Pancreas (tissue), 10 donors: Measurements from ENCODE around the gene HJV. TPM values are rescaled to one million over a fixed set of nuclear protein-coding genes. Genes with fewer than 3 reads are reported as not detected.

ENCODE experiments used
- ATAC-seq, 4 donors: fragments of 200-7000 bp; cut with Tn5 transposase; one replicate each; pipeline versions ENCODE4 v1.8.0 to v1.9.1; 2020; ENCODE audit warnings: mild to moderate bottlenecking in 4 of 4, moderate library complexity in 4 of 4
- DNase-seq, 6 donors: peaks; one replicate each; pipeline ENCODE4 v3.0.0-alpha.2; 2020
- FAIRE-seq: peaks from 2 replicates; lab custom pipeline; 2012; peaks lifted over from hg19 to GRCh38; lab: Jason Lieb, UNC
- H3K27ac ChIP-seq, 4 donors: fragments of 200-600 bp; sonication (generic); 1 replicate in 3 of 4; 2 replicates in 1 of 4; pipeline versions ENCODE4 v1.5.0 to v1.8.0; 2020
- H3K27me3 ChIP-seq, 4 donors: fragments of 200-600 bp; one replicate each; pipeline ENCODE4 v1.8.0; 2021
- H3K36me3 ChIP-seq, 3 donors: fragments of 200-600 bp; sonication (generic) in 1 of 3; one replicate each; pipeline versions ENCODE4 v1.5.0 to v1.8.0; 2020 to 2021
- H3K4me1 ChIP-seq, 3 donors: fragments of 200-600 bp; one replicate each; pipeline ENCODE4 v1.8.0; 2021
- H3K4me3 ChIP-seq, 4 donors: fragments of 200-600 bp; sonication (generic) in 2 of 4; one replicate each; pipeline versions ENCODE4 v1.5.0 to v1.8.0; 2020 to 2021
- H3K9me3 ChIP-seq, 4 donors: fragments of 200-600 bp; one replicate each; pipeline ENCODE4 v1.8.0; 2021
- WGBS, 2 donors: extraction: QIAGEN DNeasy Blood & Tissue Kit; methylation state at CpG; one replicate each; pipeline ENCODE4 v1.1.7; 2013; 5-methylcytosine and 5-hydroxymethylcytosine counted together
- intact Hi-C, 3 donors: fragments of 100-400 bp; cut with DNase I; formaldehyde crosslinking; loops; one replicate each; pipeline versions ENCODE4 v1.11.1 to v1.14.2; 2022
- polyA plus RNA-seq, 2 donors: library from polyadenylated mRNA; stranded (reverse); fragments of 200-250 nt; gene quantifications; one replicate each; pipeline ENCODE4 v1.2.3, GENCODE V29; 2013
- total RNA-seq, 6 donors: library from RNA; stranded (reverse); fragmentation: NEBNext Ultra II Directional in 4 of 6; extraction: Animal tissue kit (Norgen Biotek cat#: 25700) in 4 of 6; gene quantifications; one replicate each; pipeline versions ENCODE4 v1.2.1 to v1.2.4, GENCODE V29; 2021 to 2023
- TF ChIP-seq, protein P1 (sequence below), 4 donors: fragments of 200-600 bp; sonication (generic) in 3 of 4; IDR thresholded peaks; one replicate each; pipeline versions ENCODE4 v1.5.0 to v1.8.0; 2021; ENCODE audit warnings: antibody characterized with exemption in 4 of 4
- donor health status: healthy with polysubstance abuse.
- donor health status: DM: no; HTN: no; CAD: no; lungs with moderate emphysema.
- donor health status: DM: no; HTN: no; CAD: no.
- donor health status: control.
- donor health status: control.
- donor health status: Bipolar disorder and iron deficiency.
- donor health status: DM: yes; HTN: yes; CAD: no.
- donor health status: DM: no; HTN: no; CAD: no.
- donor health status: DM: no; HTN: no; CAD: no.
- donor health status: DM: yes; HTN: yes; CAD: no.

The HJV gene
- total and polyA plus RNA-seq, 8 donors = 0.07 TPM; not detected in 7

GRCh38 chr1:145975216-145975615, 46.3 kb downstream of the HJV start:
- TF ChIP-seq, protein P1, sequence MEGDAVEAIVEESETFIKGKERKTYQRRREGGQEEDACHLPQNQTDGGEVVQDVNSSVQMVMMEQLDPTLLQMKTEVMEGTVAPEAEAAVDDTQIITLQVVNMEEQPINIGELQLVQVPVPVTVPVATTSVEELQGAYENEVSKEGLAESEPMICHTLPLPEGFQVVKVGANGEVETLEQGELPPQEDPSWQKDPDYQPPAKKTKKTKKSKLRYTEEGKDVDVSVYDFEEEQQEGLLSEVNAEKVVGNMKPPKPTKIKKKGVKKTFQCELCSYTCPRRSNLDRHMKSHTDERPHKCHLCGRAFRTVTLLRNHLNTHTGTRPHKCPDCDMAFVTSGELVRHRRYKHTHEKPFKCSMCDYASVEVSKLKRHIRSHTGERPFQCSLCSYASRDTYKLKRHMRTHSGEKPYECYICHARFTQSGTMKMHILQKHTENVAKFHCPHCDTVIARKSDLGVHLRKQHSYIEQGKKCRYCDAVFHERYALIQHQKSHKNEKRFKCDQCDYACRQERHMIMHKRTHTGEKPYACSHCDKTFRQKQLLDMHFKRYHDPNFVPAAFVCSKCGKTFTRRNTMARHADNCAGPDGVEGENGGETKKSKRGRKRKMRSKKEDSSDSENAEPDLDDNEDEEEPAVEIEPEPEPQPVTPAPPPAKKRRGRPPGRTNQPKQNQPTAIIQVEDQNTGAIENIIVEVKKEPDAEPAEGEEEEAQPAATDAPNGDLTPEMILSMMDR (IDR thresholded peaks at IDR 0.05) = no peak
- intact Hi-C loops = loop anchor here in 2 of 3 donors (2.0 to 5.0 kb wide), 2 partner anchors 34 to 37 kb away; no protein-coding TSS in a partner anchor
- H3K4me3 ChIP-seq = no peak overlapping the region
- WGBS, 2 donors = 78 to 80% methylated on average over 4 of the region's 4 CpGs
- FAIRE-seq = no peak
- no peak for ATAC-seq
- H3K36me3 ChIP-seq = no peaks in the 10 kb centered on the region
- H3K4me1 ChIP-seq = peaks cover 20 to 23% (median 22%) of the 10 kb centered on the region in 3 donors
- H3K9me3 ChIP-seq = no peaks in the 10 kb centered on the region
- no peaks in the 10 kb centered on the region for H3K27me3 ChIP-seq
- DNase-seq = peak in 1 of 6 donors; percentile 13
- no peak overlapping the region for H3K27ac ChIP-seq

GRCh38 chr1:145974721-145975120, 46.8 kb downstream of the HJV start:
- no peaks in the 10 kb centered on the region for H3K27me3 ChIP-seq
- H3K27ac ChIP-seq = no peak overlapping the region
- peaks cover 15 to 18% (median 17%) of the 10 kb centered on the region in 3 donors for H3K4me1 ChIP-seq
- no peak overlapping the region for H3K4me3 ChIP-seq
- TF ChIP-seq, protein P1 (IDR thresholded peaks at IDR 0.05) = no peak
- WGBS, 2 donors = 62 to 77% methylated on average over 7 of the region's 7 CpGs
- DNase-seq (peak in 1 of 6 donors; percentile 4), ATAC-seq (no peak), FAIRE-seq (no peak)
- intact Hi-C loops = loop anchor here in 2 of 3 donors (2.0 to 5.0 kb wide), 2 partner anchors 34 to 38 kb away; no protein-coding TSS in a partner anchor
- H3K9me3 ChIP-seq = no peaks in the 10 kb centered on the region
- no peaks in the 10 kb centered on the region for H3K36me3 ChIP-seq

GRCh38 chr1:145972580-145972979, 49.0 kb downstream of the HJV start:
- Histone ChIP-seq H3K27ac (no peak overlapping the region), H3K4me3 (no peak overlapping the region), H3K9me3 (no peaks in the 10 kb centered on the region), H3K36me3 (no peaks in the 10 kb centered on the region), H3K27me3 (no peaks in the 10 kb centered on the region), H3K4me1 (peaks cover 0 to 1% (median under 1%) of the 10 kb centered on the region in 3 donors)
- no peak for DNase-seq
- WGBS, 2 donors = 64 to 65% methylated on average over 7 of the region's 7 CpGs
- TF ChIP-seq, protein P1 (IDR thresholded peaks at IDR 0.05) = no peak
- no peak for ATAC-seq
- intact Hi-C loops = no loop called here
- FAIRE-seq = no peak

Other genes with a start within 250 kb of the HJV start
- 1 to 10 TPM; 4.9 to 8.1 (median 5.9) TPM for gene RNF115, start 197.6 kb downstream of the HJV start, total RNA-seq
- gene RNF115, start 197.6 kb downstream of the HJV start, polyA plus RNA-seq = 1 to 10 TPM; 5.1 to 8.0 TPM
- 10 to 100 TPM; 11.9 to 16.2 (median 14.6) TPM for gene POLR3C, start 197.5 kb downstream of the HJV start, total RNA-seq
- 10 to 100 TPM in 1 of 2 donors, 1 to 10 TPM in 1; 7.6 to 13.9 TPM for gene POLR3C, start 197.5 kb downstream of the HJV start, polyA plus RNA-seq
- 1 to 10 TPM; 1.0 to 2.6 (median 1.7) TPM for gene NUDT17, start 176.1 kb downstream of the HJV start, total RNA-seq
- gene NUDT17, start 176.1 kb downstream of the HJV start, polyA plus RNA-seq = 1 to 10 TPM; 2.6 to 3.6 TPM
- 10 to 100 TPM in 2 of 6 donors, 1 to 10 TPM in 4; 8.9 to 16.4 (median 10.0) TPM for gene PIAS3, start 162.7 kb downstream of the HJV start, total RNA-seq
- gene PIAS3, start 162.7 kb downstream of the HJV start, polyA plus RNA-seq = 10 to 100 TPM; 21.9 to 26.7 TPM
- under 1 TPM; 0.04 to 0.50 (median 0.26) TPM for gene ANKRD35, start 135.9 kb downstream of the HJV start, total RNA-seq
- under 1 TPM; 0.59 to 0.68 TPM for gene ANKRD35, start 135.9 kb downstream of the HJV start, polyA plus RNA-seq
- gene ITGA10, start 111.7 kb downstream of the HJV start, total RNA-seq = 1 to 10 TPM in 3 of 6 donors, under 1 TPM in 3; 0.12 to 1.3 (median 0.82) TPM
- 1 to 10 TPM; 3.5 to 7.4 TPM for gene ITGA10, start 111.7 kb downstream of the HJV start, polyA plus RNA-seq
- 10 to 100 TPM; 11.0 to 15.5 (median 12.5) TPM for gene PEX11B, start 103.0 kb downstream of the HJV start, total RNA-seq
- gene PEX11B, start 103.0 kb downstream of the HJV start, polyA plus RNA-seq = 10 to 100 TPM; 10.7 to 21.9 TPM
- 10 to 100 TPM; 29.5 to 55.0 (median 49.1) TPM for gene RBM8A, start 94.3 kb downstream of the HJV start, total RNA-seq
- 10 to 100 TPM; 32.0 to 57.9 TPM for gene RBM8A, start 94.3 kb downstream of the HJV start, polyA plus RNA-seq
- 10 to 100 TPM in 1 of 6 donors, 1 to 10 TPM in 5; 3.3 to 10.3 (median 5.8) TPM for gene LIX1L, start 63.7 kb downstream of the HJV start, total RNA-seq
- gene LIX1L, start 63.7 kb downstream of the HJV start, polyA plus RNA-seq = 1 to 10 TPM; 2.9 to 6.8 TPM
- gene ANKRD34A, start 57.2 kb downstream of the HJV start, total RNA-seq = under 1 TPM; 0.04 to 0.28 (median 0.18) TPM
- under 1 TPM; 0.34 to 0.38 TPM for gene ANKRD34A, start 57.2 kb downstream of the HJV start, polyA plus RNA-seq
- 10 to 100 TPM in 1 of 6 donors, 1 to 10 TPM in 5; 3.9 to 10.8 (median 5.7) TPM for gene POLR3GL, start 57.0 kb downstream of the HJV start, total RNA-seq
- gene POLR3GL, start 57.0 kb downstream of the HJV start, polyA plus RNA-seq = 10 to 100 TPM; 14.6 to 27.6 TPM
- gene TXNIP, start 25.2 kb downstream of the HJV start, total RNA-seq = 100 to 1,000 TPM; 167 to 491 (median 295) TPM
- 100 to 1,000 TPM; 105 to 224 TPM for gene TXNIP, start 25.2 kb downstream of the HJV start, polyA plus RNA-seq
- 1 to 10 TPM in 5 of 6 donors, under 1 TPM in 1; 0.86 to 3.0 (median 1.4) TPM for gene NBPF10, start 123.1 kb upstream of the HJV start, total RNA-seq
- gene NBPF10, start 123.1 kb upstream of the HJV start, polyA plus RNA-seq = under 1 TPM; 0.65 to 0.85 TPM
- 10 to 100 TPM; 12.6 to 30.9 (median 23.2) TPM for gene NOTCH2NLA, start 207.3 kb upstream of the HJV start, total RNA-seq
- 10 to 100 TPM in 1 of 2 donors, 1 to 10 TPM in 1; 7.2 to 17.0 TPM for gene NOTCH2NLA, start 207.3 kb upstream of the HJV start, polyA plus RNA-seq